GM19455 (cell line): ENCODE results near the gene KATNAL1.
"Not testable (repeated sequence)": the region's sequence is repeated elsewhere in the genome, so short reads cannot be mapped to it uniquely, and the experiment has no call there.

Experiments
- ATAC-seq: cut with Tn5 transposase; IDR thresholded peaks from one replicate; pipeline ENCODE4 v1.9.1; 2021; ENCODE audit not compliant: unreplicated experiment

The KATNAL1 gene

GRCh38 chr13:30222254-30222653 lies 85.1 kb downstream of the KATNAL1 start:
- no peak for ATAC-seq

GRCh38 chr13:30216111-30216510 lies 91.2 kb downstream of the KATNAL1 start:
- no peak for ATAC-seq

- ATAC-seq = no peak
Observed at GRCh38 chr13:30212256-30212655, 95.1 kb downstream of the KATNAL1 start.

- ATAC-seq = no peak
Observed at GRCh38 chr13:30211745-30212144, 95.6 kb downstream of the KATNAL1 start.

- peak; percentile 64 for ATAC-seq
Observed at GRCh38 chr13:30204564-30204963, 102.8 kb downstream of the KATNAL1 start.

- no peak for ATAC-seq
Observed at GRCh38 chr13:30196025-30196424, 111.3 kb downstream of the KATNAL1 start.

GRCh38 chr13:30194906-30195305 lies 112.4 kb downstream of the KATNAL1 start:
- no peak for ATAC-seq

GRCh38 chr13:30193279-30194234 lies 113.8 kb downstream of the KATNAL1 start:
- ATAC-seq = no peak

- no peak for ATAC-seq
Observed at GRCh38 chr13:30192320-30193093, 114.8 kb downstream of the KATNAL1 start.

GRCh38 chr13:30191491-30192100 lies 115.8 kb downstream of the KATNAL1 start:
- ATAC-seq = no peak

GRCh38 chr13:30186634-30187415 lies 120.5 kb downstream of the KATNAL1 start:
- no peak for ATAC-seq

- no peak for ATAC-seq
Observed at GRCh38 chr13:30181888-30182651, 125.3 kb downstream of the KATNAL1 start.

- no peak for ATAC-seq
Observed at GRCh38 chr13:30179597-30180276, 127.6 kb downstream of the KATNAL1 start.

GRCh38 chr13:30178976-30179375 lies 128.4 kb downstream of the KATNAL1 start:
- ATAC-seq = no peak

- no peak for ATAC-seq
Observed at GRCh38 chr13:30175166-30175565, 132.2 kb downstream of the KATNAL1 start.

GRCh38 chr13:30174250-30174649 lies 133.1 kb downstream of the KATNAL1 start:
- not testable (repeated sequence) for ATAC-seq

GRCh38 chr13:30173303-30173610 lies 134.1 kb downstream of the KATNAL1 start:
- ATAC-seq = no peak

- no peak for ATAC-seq
Observed at GRCh38 chr13:30172593-30173302, 134.6 kb downstream of the KATNAL1 start.

GRCh38 chr13:30170569-30170968 lies 136.8 kb downstream of the KATNAL1 start:
- ATAC-seq = no peak
